HG03354 (cell line): ENCODE measurements around the gene APC2.
A peak's percentile ranks its signal among the peaks of the same experiment; 100 is the strongest.

Experiments used
- ATAC-seq: cut with Tn5 transposase; IDR thresholded peaks from one replicate; pipeline ENCODE4 v1.9.1; 2021; ENCODE audit warnings: mild to moderate bottlenecking; ENCODE audit not compliant: unreplicated experiment, poor library complexity, severe bottlenecking

Gene APC2

GRCh38 chr19:1441677-1442438 is 8.1 kb upstream of the APC2 start:
- ATAC-seq, result no peak

DNA sequence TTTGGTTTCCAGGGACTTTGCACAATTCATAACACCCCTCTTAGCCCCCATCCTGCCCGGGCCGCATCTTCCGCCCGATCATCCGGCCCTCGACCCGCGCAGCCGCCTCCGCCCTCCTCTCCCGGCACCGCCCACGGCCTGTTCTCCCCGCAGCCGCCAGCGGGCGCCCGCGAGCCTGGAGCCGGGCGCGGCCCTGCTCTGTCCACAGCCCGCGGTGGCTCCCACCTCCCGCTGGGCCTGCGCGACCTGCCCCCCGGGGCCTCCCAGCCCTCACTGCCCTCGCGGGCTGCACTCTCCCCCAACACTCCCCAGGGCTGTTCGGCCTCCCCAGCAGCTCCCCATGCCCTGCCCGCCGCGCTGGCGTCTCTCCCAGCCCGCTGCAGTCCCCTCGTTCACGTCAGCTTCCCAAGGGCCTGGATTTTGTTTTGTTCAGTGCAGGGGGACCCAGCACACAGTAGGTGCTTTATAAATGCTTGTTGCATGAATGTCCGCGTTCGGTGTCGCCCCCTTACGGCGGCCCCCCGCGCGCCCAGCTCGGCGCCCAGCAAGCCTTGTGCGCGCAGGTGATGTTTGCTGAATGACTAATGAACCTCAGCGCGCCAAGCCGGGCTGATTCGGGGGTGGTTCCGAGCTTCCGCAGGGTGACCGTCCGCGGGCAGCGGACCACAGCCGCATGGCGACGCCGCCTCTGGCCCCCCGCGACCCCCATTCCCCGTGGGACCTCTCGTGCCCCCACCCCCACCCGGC is 4.6 kb upstream of the APC2 start:
- ATAC-seq, result peak; percentile 79

DNA sequence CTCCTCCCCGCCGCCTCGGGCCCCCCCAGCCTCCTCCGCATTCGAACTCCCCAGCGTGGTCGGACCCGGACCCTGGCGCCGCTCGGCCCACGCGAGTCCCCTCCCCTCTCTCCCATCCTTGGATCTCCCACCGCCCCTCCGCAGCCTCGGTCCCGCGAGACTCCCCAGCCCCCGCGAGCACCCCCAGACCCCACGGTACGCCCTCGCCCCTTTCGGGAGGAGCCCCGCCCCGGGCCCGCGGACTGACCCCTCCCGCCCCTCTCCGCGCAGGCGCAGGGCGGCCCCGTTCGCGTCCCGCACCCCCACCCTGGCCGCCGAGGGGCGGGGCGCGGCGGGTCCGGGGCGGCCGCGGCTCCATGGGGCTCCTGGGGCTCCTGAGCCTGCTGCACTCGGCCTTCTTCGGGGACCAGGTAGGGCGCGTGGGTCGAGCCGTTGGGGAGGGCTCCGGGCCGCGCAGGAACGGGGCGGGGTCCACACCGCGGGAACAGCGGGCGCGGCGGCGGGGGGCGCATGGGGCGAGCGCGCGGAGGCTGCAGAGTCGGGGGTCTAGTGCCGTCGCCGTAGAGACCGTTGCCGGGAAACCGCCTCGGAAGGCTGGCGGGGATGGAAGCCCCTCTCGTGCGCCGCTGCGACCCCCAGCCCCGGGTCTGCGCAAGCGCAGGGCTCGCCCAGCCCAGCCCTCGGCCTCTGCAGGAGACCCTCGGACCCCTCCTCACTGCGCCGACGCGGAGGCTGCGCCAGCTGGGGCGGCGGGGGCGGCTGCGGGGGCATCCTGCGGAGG is 3.8 kb upstream of the APC2 start:
- no peak for ATAC-seq

GRCh38 chr19:1446713-1447481 is 3.0 kb upstream of the APC2 start:
- ATAC-seq, result no peak

GRCh38 chr19:1447504-1447903 is 2.4 kb upstream of the APC2 start:
- ATAC-seq, result no peak

DNA sequence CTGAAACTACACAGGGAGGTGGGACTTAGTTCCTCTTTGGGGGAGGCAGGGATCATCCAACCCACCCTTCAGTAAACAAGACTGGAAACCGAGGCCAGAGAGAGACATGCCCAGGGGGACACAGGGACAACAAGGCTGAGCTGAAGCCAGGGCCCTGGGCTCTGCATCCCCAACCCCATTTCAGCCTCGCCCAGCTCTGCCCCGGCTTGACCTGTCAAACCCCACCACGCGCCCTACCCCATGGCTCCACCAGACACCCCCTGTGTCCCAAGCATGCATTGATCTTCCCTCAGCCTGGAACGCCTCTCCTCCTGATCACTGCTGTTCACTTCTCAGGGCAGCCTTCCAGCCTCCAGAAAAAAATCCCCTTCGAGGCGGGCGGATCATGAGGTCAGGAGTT is 2.0 kb upstream of the APC2 start:
- ATAC-seq, result no peak

GRCh38 chr19:1450735-1451731 is 1.1 kb downstream of the APC2 start:
- no peak for ATAC-seq

GRCh38 chr19:1451916-1452801 is 2.2 kb downstream of the APC2 start:
- no peak for ATAC-seq

GRCh38 chr19:1452802-1453524 is 3.0 kb downstream of the APC2 start:
- no peak for ATAC-seq

DNA sequence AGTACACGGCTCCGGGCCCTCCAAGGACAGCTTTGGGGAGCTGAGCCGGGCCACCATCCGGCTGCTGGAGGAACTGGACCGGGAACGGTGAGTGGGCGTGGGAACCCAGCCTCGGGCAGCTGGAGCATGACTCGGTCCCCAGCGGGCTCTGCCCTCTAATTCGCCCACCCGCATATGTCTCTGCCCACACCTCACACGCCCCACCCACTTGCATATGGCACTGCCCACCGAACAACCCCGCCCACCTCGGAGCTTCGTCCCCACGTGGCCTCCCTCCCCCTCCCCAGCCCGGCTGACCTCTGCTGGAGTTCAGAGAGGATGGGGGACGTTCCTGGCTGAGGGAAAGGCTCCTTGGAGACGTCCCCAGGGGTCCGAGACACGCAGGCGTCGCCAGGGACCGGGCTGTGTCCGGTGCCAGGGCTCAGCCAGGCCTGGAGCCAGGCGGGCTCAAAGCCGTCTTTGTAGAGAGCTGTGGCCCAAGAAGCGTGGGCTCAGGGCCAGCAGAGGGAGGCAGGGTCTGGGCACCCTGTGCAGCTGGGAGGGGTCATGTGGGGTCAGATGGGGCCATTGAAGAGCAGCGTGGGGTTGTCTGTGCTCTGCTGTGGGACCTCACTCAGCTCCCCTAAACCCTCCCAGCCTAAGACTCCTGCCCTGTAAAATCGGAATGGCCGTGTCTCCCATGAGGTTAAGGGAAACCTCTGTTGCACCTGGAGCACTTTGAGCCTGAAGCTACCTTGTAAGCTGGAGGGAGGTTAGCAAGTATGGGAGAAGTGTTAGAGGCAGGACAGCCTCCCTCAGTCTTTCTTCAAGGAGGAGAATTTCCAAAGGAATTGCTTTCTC is 3.8 kb downstream of the APC2 start:
- ATAC-seq, result no peak

- ATAC-seq, result no peak
Measured at GRCh38 chr19:1455002-1455335, 5.0 kb downstream of the APC2 start.

- no peak for ATAC-seq
Measured at GRCh38 chr19:1455336-1456120, 5.6 kb downstream of the APC2 start.

DNA sequence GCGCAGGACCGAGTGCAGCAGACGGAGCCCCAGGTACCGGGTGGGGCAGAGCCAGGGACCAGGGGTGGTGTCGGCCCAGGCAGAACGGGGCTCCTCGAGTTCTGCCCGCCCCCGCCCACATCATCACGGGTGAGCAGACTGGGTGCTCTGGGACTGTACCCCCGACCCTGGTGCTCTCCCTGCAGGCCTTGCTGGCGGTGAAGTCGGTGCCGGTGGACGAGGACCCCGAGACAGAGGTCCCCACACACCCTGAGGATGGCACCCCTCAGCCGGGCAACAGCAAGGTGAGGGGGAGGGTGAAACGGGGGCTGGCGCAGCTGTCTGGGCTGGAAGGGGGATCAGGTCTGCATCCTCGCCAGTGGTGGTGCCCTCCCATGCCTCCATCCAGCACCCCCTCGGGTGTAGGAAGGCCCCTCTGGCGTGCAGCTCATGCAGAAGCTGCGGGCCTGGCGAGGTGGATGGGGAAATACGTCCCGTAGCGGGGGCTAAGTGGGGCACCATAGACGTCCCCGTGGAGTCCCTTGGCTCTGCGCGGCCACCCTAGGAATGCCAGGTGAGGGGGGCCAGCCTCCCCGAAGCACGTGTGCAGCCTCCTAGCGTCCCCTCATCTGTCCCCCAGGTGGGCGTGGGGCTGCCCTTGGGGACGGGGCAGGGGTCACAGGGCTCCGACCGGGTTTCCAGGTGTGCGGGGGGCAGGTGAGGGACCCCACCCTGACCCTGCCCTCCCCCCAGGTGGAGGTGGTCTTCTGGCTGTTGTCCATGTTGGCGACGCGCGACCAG is 6.4 kb downstream of the APC2 start:
- ATAC-seq, result no peak

GRCh38 chr19:1457031-1457739 is 7.3 kb downstream of the APC2 start:
- ATAC-seq, result no peak
